ENCODE data around the gene TAB2.

The TAB2 gene

GRCh38 chr6:149379977-149380376 lies 62.5 kb downstream of the TAB2 start:
- no peak for DNase-seq

DNA sequence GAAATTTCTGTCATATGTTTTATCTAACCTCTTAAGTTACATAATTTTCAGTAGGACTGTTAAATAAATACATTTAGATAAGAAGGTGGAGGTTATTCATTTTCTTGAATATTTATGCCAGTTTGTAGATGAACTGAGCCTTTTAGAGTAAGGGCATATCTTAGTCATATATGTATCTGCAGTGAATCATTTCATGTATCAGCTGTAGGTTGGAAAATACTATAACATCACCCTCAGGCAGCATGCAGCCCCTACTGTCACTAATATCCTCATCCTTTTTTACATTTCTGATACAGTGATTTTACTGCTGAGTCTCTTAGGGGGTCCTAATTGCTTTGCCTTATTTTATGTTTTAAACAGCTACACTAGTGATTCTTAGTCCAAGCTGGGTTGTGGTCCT lies 63.0 kb downstream of the TAB2 start:
- DNase-seq, result no peak

DNA sequence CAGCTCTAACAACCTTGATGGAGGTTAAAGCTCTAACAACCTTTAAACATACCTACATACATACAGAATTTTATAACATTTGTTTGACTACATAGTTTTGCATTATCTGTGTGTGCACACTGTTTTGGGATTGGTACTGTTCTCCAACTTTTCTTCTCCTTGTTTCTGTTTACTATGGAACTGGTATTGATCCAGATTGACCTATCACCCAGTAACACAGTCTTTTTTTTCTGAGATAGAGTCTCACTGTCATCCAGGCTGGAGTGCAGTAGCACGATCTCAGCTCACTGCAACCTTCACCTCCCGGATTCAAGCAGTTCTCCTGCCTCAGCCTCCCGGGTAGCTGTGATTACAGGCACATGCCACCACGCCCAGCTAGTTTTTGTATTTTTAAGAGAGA lies 65.9 kb downstream of the TAB2 start:
- no peak for DNase-seq

DNA sequence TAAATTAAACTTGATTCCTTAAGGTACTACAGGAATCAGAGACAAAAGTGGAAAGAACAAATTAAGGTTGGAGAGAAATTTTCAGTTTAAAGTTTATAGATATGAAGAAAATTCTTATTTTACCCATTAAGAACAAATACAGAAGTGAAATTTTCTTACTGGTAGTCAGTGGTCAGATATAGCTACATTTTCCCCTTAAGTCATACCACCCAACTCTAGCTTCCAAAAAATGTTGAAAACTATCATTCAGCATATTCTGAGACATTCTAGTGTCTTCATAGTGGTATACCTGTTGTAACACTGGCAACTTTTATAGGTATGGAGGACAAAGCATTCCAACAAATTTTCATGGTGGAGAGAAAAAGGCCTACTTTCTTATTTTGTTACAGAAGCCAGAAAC lies 67.0 kb downstream of the TAB2 start:
- no peak for DNase-seq

DNA sequence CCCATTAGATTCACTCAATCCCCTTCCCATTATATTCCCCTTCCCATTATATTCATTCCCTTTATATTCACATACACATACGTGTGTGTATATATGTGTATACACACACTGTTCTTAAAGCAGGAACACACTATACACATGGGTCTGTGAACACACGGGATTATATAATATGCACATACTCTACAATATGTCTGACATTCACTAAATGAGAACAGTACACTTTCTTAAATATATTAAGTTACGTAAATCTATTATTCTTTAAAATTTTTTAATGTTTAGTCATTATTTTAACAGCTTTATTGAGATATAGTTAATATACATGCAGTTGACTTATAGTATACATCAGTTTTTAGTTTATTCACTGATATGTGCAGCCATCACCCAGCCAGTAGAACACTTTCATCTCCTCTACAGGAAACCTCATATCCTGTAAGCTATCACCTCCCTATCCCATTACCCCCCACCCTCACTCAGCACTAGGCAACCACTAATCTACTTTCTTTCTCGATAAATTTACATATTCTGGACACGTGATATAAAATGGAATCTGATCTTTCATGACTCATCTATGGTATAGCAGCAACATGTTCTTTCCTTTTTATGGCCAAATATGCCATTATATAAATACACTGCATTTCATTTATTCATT lies 68.6 kb downstream of the TAB2 start:
- DNase-seq, result no peak

DNA sequence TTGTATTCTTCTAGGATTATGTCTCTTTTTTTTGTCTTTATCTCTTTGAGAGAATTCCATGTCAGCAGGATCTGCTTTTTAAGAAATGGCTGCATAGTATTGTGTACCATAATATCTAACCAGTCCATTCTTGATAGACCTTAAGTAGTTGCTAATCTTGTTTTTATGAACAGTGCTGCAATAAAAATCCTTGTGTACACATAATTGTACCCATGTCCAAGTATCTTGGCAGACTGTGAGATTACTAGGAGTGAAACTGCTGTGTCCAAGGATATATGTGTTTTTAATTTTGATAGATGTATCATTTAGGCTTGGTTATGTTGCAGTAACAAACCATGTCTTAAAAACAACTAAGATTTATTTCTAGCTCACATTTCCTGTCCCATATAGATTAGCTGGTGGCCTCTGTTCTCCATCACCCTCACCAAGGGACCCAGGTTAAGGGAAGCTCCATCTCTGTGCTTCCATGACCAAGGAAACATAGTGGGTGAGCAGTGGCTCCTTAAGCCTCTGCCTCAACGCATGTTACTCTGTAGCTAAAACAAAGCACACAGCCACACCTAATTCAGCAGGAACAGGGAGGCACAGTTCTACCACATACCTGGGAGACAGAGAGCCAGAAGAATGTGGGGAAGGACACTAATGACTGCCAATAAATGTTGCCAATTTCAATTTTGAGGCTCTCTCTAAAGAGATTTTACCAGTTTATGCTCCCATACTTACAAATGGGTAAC lies 70.4 kb downstream of the TAB2 start:
- no peak for DNase-seq

GRCh38 chr6:149389509-149390297 lies 72.2 kb downstream of the TAB2 start:
- DNase-seq, result no peak

GRCh38 chr6:149392093-149392492 lies 74.6 kb downstream of the TAB2 start:
- no peak for DNase-seq

DNA sequence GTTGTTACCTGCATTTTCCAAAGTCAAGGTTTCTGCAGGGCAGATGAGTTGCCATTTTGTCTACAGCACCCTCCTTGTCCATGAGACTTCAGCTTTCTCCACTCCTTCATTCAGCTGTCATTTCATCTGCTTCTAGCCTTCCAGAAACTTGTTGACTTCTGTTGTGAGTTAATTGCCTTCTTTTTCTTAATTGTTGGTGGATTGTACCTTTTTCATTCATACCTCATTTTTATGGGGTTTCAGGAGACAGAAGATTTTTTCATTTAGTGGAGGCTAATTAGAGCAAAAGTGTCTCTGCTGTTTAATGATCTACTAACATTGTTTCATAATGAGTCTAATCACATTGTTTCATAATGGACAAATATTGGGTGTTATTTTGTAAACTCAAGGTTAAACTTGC lies 75.0 kb downstream of the TAB2 start:
- no peak for DNase-seq

DNA sequence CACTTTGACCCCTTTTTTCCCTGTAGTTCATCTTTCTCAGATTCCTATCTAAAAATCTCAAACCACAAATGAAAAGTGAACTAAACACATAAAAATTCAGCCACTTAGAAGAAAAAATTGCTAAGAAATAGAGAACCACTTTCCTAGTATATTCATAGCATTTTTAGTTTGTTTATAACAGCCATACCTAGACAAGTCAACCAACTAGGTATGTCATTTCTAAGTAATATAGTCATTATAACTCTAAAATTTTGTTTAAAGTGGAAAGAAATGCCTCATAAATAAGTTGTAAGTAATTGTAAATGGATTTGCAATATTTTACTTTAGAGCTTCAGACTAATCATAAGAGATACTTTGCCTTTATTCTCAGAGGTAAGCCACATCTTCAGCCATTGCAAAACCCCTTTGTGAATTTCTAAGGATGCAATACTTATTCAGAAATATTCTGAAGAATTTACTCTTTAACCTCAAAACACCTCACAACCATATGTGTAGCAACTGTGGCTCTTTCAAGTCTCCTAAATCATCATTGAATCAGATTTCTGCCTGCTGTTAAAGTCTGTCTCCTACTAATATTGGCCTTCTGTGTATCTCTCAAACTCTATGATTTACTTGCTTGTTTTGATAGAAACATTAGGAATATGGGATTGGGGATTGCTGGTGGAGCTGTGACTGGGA lies 75.6 kb downstream of the TAB2 start:
- DNase-seq, result no peak

- no peak for DNase-seq
Observed at GRCh38 chr6:149395185-149395584, 77.7 kb downstream of the TAB2 start.

DNA sequence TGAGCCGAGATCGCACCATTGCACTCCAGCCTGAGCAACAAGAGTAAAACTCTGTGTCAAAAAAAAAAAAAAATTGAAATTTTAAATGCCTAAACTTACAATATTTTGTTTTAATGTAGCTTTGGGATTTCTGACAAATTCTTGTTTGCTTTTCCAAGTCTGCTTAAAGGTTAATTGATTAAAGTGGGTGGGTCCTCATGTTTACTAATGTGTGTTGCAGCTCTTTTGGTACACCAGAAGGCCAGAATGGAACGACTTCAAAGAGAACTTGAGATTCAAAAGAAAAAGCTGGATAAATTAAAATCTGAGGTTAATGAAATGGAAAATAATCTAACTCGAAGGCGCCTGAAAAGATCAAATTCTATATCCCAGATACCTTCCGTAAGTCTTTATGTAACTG lies 79.9 kb downstream of the TAB2 start:
- DNase-seq, result no peak

- no peak for DNase-seq
Observed at GRCh38 chr6:149400050-149400449, 82.5 kb downstream of the TAB2 start, which contains the start of gene SUMO4. TSS of gene SUMO4 (plus strand) at chr6:149400262. CDS start at chr6:149400392, 130 bp downstream.

DNA sequence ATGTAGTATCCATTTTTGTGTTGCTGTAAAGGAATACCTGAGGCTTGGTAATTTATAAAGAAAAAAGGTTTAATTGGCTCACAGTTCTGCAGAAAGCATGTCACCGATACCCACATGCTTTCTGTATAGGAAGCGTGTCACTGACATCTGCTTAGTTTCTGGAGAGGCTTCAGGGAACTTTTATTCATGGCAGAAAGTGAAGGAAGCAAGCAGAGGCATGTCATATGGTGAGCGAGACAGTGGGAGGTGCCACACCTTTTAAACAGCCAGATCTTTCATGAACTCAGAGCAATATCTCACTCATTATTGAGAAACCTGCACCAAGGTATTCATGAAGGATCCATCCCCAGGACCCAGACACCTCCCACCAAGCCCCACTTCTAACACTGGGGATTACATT lies 86.0 kb downstream of the TAB2 start:
- DNase-seq, result no peak

DNA sequence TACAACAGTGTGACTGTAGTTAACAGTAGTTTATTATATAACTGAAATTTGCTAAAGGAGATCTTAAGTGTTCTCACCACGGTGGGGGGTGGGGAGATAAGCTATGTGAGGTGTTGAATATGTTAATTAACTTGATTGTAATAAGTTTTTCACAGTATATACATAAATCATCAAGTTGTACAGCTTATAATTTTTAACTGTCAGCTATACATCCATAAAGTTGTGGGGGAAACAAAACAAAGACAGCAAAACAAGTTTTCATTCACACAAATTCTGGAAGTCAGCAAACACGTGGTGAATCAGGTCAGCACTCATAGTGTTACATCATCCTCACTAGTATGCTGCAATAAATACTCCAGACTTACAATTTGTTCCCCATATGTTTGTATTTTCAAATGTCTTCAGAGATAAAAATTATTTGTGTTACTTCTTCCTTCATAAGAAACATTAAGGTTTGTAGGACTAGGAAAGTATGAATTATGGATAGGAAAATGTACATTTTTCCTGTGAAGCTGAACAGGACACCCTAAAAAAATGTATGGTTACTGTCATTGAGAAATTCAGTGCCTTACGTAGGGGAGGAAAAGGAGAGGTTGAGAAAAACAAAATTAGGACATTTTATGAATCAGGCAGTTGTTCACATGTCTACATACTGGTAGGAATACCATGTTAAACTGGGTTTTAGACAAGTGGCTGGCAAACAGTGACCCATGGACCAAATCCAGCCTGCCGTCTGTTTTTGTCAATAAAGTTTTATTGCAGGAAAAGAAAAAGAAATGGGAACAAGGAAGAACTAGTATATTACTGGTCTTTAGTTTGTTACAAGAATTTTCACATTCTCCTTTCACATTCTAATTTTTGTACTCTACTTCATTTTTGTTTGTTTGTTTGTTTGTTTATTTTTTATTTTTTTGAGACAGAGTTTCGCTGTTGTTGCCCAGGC lies 88.6 kb downstream of the TAB2 start:
- DNase-seq, result no peak

- DNase-seq, result no peak
Observed at GRCh38 chr6:149409617-149410016, 92.1 kb downstream of the TAB2 start.

DNA sequence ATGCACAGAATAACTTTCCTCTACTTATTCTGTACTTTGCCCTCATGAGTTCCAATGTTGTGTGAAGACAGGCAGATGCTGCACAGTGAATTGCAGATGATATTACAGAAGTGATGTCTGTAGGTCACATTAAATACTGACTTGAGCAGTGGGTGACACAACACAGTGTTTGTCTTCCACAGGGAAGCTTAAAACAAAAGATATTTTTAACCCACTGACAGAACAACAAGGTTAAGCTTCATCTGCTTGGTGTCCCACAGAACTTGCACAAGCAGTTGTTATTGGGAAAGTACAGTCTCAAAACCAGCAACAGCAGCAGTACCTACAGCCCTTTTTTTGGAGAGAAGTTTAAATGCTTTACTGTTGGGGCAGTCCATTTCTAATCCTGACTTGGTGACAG lies 93.0 kb downstream of the TAB2 start:
- no peak for DNase-seq

DNA sequence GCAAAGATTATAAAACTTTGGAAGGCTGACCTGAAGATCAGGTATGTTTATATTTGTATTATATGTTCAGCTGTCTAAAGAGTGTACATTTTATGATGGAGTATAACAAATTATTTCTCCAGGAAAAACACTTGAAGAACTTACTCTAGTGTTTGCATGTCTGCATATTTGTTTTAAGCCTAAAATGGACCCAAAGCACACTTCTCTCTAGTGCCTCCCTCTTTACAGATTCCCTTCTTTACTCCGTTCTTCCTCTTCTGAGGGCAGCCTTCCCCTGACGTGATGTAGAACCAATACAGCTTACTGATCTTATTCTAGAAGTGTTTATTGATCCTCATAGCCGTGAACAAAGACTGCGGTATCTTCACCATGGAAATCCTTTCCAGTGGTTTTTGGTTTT lies 96.5 kb downstream of the TAB2 start:
- no peak for DNase-seq

- no peak for DNase-seq
Observed at GRCh38 chr6:149414821-149415220, 97.3 kb downstream of the TAB2 start.

DNA sequence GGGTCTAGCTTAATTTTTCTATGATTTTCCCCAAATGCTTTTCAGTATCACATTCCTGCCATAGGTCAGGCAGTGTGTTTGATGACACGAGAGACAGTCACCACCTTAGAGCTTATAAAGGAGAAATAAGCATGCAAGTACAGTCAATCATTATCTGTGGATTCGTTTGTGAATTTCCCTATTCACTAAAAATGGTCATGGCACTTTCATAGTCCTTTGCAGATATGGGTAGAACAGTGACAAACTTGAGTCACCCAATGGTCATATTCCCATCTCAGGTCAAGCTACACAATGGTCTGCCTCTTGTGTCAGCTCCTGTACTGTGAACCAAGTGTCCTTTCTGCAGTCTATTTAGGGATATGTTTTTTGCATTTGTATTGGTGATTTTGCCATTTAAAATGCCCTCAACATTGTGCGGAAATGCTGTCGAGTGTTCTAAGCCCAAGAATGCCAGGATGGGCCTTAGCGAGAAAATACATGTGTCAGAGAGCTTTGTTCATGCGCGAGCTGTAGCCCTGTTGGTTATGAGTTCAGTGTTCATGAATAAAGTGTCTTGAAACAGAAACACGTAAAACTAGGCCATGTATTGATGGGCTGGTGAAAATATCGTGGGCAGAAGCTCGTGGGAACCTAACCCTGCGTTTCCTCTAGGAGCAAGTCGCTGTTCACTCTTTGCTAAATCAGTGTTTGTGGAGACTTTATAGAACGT lies 102.3 kb downstream of the TAB2 start:
- no peak for DNase-seq

DNA sequence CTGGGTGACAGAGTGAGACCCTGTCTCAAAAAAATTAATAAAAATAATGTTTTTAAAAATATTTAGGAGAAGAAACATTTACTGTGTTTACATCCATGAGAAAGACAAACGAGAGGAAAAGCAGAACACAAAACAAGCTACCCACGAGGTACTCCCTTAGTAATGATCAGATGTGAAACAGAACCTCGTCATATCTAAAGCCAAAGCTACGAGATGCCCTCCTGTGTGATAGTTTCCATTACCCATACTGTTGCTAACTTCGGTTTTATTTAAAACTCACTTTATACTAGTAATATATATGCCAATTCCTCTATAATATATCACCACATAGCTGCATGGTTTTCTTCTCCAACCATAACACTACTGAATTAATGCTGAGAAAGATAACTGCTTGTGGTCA lies 103.6 kb downstream of the TAB2 start:
- DNase-seq, result no peak

DNA sequence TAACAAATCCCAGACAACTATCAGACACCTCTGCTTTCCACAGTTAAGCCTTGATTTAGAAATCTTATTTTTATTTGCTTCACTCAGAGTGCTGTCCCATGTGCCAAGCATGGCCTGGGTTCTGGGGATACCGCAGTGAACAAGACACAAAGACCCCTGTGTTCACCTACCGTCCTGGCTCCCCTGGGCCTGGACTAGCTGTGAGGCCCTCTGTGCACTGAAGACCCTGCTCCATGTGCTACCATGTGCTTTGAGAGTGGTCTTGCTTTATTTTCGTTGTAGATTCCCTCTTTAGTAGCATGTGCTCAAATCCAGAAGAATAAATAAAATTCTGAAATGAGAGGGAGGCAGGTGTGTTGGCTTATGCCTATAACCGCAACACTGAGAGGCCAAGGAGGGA lies 105.1 kb downstream of the TAB2 start:
- DNase-seq, result no peak

Data from activated CD4-positive, alpha-beta T cell treated with anti-CD3 and anti-CD28 coated beads for 48 hours (primary cell).